ENCODE results near the gene ANKRD55.

- TF ChIP-seq, protein P1, sequence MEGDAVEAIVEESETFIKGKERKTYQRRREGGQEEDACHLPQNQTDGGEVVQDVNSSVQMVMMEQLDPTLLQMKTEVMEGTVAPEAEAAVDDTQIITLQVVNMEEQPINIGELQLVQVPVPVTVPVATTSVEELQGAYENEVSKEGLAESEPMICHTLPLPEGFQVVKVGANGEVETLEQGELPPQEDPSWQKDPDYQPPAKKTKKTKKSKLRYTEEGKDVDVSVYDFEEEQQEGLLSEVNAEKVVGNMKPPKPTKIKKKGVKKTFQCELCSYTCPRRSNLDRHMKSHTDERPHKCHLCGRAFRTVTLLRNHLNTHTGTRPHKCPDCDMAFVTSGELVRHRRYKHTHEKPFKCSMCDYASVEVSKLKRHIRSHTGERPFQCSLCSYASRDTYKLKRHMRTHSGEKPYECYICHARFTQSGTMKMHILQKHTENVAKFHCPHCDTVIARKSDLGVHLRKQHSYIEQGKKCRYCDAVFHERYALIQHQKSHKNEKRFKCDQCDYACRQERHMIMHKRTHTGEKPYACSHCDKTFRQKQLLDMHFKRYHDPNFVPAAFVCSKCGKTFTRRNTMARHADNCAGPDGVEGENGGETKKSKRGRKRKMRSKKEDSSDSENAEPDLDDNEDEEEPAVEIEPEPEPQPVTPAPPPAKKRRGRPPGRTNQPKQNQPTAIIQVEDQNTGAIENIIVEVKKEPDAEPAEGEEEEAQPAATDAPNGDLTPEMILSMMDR (IDR thresholded peaks at IDR 0.05; ENCODE audit: low read length): no peak
- no peak for TF ChIP-seq EZH2 (optimal IDR thresholded peaks at IDR 0.05; ENCODE audit: low read depth, low read length)
These were observed 63.8 kb downstream of the ANKRD55 start for GRCh38 chr5:56169281-56169680.
